Measurements from ENCODE around the gene SHROOM2.

The SHROOM2 gene

DNA sequence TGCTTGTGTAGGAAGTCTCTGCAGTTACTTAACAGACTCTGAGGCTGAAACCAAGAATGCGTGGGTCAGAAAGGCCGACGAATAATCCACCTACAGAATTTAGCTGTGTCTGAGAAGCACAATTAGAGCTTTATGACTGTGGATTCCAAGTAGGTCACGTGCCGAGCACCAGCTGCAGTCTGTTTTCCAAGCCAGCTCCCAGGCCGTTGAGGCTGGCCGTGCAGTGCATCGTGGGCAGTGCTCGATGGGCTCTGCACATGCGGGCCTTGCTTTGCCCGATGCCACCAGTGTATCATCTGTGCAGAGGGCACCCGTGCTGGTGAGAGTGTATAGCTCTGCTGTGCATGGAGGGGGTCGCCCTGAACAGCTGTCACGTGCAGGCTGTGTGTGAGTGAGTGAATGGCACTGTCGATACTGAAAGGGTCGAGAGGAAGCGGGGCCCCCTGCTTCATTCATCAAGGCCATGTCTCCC is 113.4 kb downstream of the SHROOM2 start:
- DNase-seq (ENCODE audit: low read depth, low spot score), result no peak

DNA sequence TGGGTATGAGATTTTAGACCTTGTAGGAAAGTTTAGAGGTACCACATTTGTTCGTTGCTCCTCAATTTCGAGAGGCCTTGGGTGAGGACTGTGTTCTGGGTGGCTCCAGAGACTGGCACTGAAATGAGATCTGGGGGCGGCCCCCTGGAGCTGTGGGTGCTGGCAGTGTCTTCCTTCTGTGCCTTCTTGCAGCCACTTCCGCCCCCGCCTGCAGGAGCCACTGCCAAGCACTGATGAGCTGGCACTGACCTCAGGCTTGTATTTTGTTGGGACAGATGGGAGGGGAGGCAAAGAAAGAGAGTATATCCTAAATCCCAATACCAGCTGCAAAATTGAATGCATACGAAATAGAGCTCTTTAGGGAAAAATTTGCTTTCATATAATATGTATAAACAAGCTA is 116.4 kb downstream of the SHROOM2 start:
- DNase-seq (ENCODE audit: low read depth, low spot score), result no peak

DNA sequence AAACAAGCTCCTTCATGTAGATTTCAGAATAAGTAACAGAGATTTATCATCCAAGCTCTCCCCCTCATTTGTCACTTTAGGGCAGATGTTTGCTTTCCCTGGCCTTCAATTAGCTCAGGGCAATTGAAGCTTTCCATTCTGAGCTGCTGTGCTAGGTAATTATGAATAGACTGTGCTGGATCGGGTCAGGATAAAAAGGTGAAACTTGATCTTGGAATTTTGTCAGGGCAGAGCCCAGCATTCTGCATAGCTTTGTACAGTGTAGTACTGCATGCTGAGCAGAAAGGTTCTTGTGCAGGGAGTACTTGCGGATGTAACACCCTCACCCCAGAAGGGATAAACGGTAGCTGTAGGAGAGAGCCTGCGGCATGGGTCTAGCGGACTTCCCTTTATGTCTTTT is 116.9 kb downstream of the SHROOM2 start:
- DNase-seq (ENCODE audit: low read depth, low spot score), result no peak

DNA sequence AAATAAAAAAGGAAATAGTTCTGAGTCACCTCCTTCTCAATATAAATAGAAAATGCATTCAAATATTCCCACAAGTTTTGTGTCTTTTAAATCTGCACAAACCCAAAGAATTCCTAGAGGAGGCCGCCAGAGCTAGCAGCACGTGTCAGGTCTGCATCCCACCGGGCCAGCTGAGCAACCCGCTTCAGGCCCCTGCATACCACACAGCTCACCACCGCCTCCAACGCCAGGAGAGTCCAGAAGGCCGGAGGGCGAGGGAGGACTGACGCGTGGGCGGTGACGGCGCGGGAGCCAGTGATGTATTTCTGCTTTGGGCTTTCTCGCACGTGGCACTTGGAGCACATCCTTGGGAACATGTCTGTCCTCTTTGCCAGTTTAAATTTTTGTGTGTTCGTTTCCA is 119.1 kb downstream of the SHROOM2 start:
- no peak for DNase-seq (ENCODE audit: low read depth, low spot score)

DNA sequence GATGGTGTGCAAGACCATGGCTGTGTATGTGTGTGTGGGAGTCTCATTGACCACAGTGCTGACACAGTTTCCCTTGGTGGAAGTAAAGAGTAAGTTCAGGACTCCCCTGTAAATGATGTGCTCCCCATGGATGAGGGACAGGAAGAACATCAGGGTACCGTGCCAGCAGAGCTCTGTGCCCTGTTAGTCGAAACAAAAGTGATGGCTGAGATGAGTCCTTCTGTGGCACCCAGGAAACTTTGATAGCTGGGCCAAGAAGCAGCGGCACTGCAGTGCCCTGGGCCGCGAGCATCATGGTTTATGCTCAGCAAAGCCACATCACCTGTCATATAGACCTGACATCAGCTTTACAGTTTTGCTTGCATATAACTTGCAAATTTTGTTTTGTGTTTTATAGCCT is 119.5 kb downstream of the SHROOM2 start:
- DNase-seq (ENCODE audit: low read depth, low spot score), result no peak

DNA sequence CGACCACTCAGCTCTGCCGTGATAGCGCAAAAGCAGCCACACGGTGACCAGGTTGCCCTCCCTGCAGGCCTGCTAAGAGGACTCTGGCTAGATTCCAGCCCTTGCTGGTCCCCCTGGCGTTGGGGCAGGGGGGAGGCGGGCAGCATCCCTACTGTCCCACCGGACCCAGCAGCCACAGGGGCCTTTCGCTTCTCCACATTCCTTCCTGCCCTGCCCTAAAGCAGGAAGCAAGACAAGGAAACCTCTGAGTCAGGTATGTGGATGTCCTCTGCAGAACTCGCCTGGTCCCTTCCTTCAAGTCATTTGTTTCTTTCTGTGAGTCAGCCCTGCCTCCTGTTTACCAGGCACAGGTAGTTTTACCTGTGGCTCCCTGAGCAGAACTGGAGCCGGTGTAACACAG is 120.7 kb downstream of the SHROOM2 start:
- no peak for DNase-seq (ENCODE audit: low read depth, low spot score)

DNA sequence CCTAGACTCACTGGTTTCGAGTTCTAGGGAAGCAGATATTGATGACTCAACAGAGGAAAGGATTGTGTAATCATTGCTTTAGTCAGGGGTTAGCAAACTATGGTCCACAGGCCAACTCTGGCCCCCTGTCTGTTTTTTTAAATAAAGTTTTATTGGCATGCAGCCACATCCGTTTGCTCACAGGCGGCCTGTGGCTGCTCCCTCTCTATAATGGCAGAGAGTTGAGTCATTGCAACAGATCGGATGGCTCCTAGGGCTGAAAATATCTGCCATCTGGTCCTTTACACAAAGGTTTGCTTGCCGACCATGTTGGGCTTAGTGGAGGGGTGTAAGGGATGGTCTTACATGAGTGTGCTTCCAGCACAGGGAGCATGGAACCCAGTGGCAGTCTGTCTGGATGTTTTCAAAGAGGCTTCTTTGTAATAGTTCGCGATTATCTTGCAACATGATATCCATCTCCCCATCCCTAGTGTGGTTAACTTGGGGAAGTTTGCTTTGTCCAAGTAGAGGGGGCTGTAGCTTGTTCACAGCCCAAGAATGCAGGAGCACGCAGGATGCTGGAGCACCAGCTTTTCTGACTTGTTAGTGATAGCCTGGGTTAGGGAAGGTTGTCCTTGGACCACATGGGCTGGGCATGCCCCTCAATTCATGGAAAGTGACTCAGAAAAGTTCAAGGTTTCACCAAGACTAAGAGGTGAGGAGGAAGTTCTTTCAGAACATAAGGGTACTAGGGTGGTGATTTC is 121.6 kb downstream of the SHROOM2 start:
- DNase-seq (ENCODE audit: low read depth, low spot score), result no peak

DNA sequence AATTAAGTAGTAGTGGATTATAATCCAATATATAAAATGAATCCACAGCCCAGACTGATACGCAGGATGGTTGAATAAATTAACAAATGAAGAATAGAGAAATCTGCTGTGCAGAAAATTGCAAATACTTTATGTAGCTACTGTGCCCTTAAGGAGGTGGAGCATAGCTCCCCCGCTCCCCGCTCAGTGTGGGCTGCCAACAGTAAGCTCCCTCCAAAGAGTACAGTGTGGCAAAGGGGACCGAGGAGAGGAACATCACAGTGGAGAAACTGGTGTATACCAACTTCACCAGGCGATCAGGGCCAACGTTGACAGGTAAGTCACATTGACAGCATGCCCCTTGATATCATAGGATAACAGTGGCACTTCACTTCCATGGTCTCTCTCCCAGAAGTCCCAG is 123.0 kb downstream of the SHROOM2 start:
- no peak for DNase-seq (ENCODE audit: low read depth, low spot score)

DNA sequence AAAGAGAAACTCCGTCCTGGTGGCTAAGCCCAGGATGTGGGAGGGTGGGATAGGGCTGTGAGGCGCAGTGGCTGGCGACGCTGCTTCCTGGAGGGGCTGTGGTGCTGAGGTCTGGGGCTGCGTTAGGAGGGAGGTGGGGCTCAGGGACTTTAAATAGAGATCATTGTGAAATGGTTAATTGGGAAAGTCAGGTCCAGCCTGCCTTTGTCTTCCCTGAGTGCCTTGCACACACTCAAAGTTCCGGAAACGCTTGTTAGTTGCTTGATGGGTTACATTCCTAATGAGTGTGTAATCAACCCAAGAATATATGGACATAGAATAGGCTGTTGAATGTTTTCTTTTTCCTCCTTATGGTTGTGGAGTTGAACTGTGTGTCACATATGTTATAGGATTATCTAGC is 125.3 kb downstream of the SHROOM2 start:
- no peak for DNase-seq (ENCODE audit: low read depth, low spot score)

DNA sequence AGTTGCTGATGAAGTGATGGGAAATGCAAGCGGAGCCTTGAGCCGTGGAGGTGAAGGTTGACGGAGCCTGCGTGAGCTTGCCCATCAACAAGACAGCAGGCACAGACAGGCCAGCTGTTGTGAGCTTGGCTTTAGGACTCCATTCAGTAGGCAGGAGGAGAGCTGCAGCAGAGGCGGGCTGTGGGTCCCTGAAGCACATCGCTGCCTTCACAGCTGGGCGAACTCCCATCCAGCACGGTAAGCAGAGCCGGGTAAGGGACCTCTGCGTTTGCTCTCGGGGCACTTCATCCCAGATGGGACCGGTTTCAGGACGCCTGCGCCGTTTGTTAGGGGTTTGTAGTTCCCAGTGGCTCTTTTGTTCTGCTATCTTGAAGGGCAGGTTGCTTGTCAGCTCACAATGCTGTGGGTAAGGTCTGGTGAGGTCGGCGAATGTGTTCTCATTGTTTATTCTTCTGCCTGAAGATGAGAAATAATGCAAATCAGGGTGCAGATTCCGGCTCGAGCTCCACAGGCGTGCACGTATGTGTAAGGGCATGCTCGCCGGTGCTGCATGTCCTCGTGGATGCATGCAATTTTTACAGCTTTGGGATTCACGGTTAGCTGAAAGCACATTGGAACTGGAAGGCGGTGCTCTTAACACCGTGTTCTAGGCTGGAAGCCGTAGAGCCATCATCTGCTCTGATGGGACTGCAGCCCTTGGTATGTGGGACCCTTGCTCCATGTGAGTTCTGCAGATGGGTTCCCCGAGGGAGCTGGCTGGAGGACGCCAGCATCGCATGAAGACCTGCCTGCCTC is 126.3 kb downstream of the SHROOM2 start:
- no peak for DNase-seq (ENCODE audit: low read depth, low spot score)

DNA sequence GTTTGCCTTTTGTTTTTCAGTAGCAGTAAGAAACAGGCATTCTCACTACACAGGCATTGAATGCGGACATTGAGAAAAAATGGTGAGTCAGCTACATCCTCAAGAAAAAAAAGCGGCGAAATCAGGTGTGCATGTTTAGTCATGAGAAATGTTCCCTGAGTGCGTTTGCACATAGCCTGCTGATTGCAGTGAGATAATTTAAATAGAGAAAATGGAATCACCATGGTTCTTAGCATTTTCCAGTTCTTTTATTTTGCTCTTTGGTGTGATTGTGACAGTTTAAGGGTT is 126.9 kb downstream of the SHROOM2 start:
- DNase-seq (ENCODE audit: low read depth, low spot score), result no peak

DNA sequence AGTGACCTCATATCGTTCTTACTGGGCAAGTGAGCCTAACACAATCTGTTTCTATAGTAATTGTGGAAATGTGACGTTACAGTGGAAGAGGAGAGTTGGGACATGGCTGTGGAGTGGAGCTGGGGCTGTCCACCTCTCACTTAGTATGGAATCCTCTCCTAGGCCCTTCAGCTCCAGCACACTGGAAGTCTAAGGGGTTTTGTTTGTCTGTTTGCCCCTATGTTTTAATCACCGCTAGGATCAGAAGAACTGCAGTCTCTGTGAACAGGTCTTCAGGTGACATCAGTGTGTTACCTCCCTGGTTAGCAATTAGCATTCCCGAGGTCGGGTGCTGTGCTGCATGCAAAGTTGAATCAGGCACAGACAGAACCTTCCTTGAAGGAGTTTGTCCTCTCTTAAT is 131.6 kb downstream of the SHROOM2 start:
- DNase-seq (ENCODE audit: low read depth, low spot score), result no peak

DNA sequence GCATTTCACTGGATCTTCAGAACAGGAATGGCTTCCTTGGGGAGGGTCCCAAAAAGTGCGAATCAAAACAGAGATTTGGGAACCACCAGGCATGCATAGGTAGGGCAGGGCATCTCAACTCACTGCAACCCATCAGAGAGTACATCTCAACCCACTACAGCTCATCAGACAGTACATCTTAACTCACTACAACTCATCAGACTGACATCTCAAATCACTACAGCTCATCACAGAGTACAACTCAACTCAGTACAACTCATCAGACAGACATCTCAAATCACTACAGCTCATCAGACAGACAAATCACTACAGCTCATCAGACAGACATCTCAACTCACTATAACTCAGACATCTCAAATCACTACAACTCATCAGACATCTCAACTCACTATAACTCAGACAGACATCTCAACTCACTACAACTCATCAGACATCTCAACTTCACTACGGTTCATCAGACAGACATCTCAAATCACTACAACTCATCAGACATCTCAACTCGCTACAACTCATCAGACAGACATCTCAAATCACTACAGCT is 133.5 kb downstream of the SHROOM2 start:
- DNase-seq (ENCODE audit: low read depth, low spot score), result no peak

DNA sequence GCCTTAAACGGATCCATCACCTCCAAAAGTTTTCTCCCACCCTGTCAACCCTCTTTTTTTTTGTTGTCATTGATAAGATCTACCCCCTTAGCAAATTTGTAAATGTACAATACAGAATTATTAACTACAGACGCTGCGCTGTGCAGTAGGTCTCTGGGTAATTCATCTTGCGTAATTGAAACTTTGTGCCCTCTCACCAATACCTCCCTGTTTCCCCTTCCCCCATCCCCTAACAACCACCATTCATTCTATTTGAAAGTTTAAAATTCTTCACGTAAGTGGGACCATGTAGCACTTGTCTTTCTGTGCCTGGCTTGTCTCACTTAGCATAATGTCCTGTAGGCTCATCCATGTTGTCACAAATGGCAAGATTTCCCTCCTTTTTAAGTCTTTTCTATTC is 135.2 kb downstream of the SHROOM2 start:
- DNase-seq (ENCODE audit: low read depth, low spot score), result no peak

DNA sequence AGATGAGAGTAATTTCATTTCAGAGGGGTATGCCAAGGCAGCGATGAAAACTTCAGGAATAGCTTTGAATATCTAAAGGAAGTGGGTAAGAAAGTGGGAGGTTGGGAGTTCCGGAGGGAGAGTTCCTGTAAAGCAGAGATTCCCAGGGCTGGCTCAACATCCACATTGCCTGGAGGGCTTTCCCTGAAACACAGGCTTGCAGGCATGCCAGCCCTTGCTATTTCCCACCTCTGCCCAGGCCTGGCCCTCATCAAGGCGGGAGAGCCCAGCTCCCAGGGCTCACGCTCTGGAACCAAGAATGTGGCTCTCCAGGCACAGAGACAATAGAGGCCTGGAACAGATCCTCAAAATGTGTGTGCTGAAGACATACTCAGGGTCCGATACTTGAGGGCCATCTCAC is 137.1 kb downstream of the SHROOM2 start:
- no peak for DNase-seq (ENCODE audit: low read depth, low spot score)

DNA sequence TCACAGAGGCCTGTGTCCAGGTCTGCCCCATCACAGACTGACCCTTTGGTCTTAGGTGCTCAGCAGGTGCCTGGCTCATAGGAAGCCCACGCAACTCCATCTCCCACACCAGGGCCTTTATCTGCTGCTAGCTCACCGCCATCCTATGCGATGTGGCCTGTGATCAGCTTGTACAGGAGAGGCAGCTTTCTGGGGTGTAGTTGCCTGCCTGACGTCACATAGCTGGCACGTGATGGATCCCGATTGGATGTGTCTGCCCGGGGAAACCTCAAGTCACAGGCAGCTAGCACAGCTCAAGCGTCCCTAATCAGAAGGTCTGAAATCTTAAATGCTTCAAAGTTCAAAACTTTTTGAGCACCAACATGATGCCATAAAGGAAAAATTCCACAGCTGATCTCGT is 139.8 kb downstream of the SHROOM2 start:
- DNase-seq (ENCODE audit: low read depth, low spot score), result no peak

DNA sequence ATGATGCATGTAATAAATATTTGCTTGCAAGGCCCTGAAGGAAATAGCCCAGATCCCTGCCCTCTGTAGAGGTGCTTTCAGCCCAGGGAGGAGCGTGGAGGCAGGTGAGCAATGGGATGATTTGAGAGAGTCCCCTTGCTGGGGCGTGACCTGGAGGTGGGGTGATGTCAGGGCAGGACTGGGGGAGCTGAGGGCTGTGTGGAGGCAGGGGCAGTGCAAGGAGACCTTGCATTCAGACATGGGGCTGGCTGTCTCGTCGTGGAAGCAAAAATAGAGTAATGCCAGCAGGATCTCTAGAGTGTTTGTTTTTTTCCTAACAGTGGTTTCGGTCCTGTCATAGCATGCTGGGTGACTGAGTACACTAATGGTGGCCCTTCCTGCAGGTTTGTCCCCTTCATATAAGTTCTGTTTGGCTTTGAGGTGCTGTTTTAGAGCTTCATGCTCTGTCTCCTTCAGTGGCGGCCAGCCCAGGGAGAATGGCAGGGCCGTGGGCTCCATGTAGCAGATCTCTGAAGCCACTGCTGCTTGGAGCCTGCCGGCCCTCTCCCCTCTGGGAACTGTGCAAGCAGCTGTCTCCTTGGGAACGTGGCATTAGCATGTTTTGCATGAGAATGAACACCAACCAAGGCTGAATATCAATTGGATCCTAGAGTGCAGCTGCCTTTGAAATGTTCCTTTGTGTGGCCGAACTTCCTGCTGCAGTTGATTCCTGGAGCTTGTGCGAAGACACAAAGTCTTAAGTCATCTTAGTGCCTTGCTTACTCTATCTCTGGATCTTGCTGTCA is 141.7 kb downstream of the SHROOM2 start:
- DNase-seq (ENCODE audit: low read depth, low spot score), result no peak

DNA sequence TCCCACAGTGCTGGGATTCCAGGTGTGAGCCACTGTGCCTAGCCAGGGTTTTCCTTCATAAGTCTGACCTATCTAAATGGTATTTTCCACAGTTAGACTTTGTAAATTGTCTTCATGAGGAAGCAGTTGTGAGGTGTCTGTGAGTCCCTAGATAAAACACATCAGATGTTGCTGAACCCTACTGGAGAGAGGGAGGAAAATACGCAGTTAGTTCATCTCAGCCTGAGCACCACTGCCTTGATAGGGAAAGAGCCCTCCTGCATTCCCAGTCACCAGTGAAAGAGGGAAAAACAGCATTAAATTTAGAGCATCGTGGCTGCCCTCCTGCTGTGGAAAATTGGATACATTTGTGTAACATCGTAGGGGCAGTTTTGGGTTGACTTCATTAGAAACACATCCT is 149.2 kb downstream of the SHROOM2 start:
- DNase-seq (ENCODE audit: low read depth, low spot score), result no peak

DNA sequence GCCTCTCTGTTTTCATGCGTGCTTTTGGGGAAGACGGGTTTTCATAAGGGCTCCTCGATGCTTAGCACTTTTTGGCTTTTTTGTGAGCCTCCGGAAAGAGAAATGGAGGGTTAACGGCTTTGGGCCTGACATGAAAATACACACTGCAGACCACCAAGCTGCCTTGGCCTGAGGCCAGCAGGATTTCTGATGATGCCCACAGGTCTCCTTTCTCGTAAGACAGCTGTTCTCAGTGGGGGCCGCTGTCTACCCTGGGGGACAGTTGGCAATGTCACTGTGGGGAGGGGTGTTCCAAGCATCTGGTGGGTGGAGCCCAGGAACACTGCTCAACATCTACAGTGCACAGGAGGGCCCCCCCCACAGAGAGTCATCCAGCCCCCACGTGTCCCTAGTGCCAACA is 151.5 kb downstream of the SHROOM2 start:
- DNase-seq (ENCODE audit: low read depth, low spot score), result no peak

DNA sequence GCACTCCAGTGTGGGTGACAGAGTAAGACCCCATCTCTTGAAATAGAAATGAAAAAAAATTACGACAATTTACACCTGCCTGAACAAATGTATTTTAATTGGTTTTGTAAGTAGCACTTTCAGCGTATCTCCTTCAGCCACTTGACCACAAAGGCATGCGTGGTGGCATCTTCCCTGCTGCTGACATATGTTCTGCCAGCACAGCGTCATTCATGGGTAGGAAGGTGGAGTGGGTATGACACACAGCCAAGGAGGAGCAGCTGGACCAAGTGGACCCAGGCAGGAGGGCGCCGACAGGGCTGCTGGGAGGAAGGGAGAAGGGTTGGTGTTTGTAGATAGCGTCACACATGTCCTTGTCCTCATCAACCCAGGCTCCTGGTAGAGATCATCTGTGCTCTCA is 152.3 kb downstream of the SHROOM2 start:
- no peak for DNase-seq (ENCODE audit: low read depth, low spot score)

DNA sequence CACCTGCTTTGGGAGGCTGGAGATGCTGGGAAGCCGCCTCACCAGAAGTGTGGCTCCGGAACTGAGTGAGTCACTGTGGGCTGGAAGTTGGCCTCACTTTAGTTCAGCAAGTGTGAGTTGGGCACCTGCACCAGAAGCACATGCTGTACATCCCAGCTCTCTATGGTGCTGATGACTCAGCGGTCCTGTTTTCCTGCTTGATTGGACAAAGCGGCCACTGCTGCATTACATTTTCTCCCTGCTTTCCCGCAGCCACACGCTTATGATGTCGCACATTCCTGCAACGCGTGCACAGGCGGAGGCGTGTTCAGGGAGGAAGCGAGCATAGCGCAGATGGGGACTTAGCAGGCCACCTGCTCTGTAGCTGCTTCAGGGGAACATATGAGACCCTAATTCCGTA is 154.2 kb downstream of the SHROOM2 start:
- no peak for DNase-seq (ENCODE audit: low read depth, low spot score)

DNA sequence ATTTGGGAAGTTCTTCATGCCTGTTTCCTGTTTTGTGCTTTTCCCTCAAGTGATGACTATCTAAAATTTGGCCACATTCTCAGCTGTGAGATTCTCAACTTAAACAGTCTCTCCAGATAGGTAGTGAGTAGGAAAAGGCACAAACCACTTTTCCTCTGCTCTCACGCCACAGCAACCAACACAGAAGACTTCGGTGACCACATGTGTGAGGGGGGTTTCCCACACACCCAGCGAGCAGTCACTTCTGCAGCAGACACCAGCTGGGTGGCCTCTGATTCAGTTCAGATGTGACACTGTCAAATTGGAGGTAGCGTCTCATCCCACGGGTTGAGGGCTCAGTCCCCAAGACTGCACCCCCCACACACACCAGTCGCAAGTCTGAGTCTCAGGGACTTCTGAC is 155.9 kb downstream of the SHROOM2 start:
- DNase-seq (ENCODE audit: low read depth, low spot score), result peak; percentile 36
